GM10266 (cell line): Measurements from ENCODE around the gene MIGA2.

Experiments
- DNase-seq: peaks from one replicate; pipeline ENCODE4 v3.0.0; 2012; ENCODE audit errors: extremely low spot score
- CTCF ChIP-seq: IDR thresholded peaks from 2 replicates; pipeline ENCODE4 v1.5.1; 2012; ENCODE audit warnings: mild to moderate bottlenecking, low read depth; ENCODE audit not compliant: control insufficient read depth, insufficient read depth; ENCODE audit errors: missing control alignments

The MIGA2 gene

GRCh38 chr9:129042016-129042415 lies 5.6 kb downstream of the MIGA2 start:
- no peak for DNase-seq
- no peak for TF ChIP-seq CTCF

- no peak for TF ChIP-seq CTCF
- no peak for DNase-seq
Measured at GRCh38 chr9:129052592-129052991, 16.2 kb downstream of the MIGA2 start.

DNA sequence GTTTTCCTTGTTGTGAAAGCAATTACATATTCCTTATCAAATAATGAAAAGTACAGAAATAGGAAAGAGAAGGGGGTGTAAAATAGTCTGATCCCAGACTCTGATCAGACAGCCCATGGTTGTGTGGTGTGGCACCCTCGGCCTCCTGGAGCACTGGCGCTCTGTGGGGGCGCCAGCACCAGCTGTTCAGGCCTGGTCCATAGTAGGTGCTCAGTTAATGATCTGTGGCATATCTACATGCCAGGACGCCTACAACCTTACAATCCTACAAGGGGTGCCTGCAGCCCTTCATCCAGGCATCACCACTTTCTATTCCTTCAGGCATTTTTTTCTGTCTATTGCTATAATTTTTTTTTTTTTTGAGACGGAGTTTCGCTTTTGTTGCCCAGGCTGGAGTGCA lies 16.6 kb downstream of the MIGA2 start:
- no peak for TF ChIP-seq CTCF
- no peak for DNase-seq

DNA sequence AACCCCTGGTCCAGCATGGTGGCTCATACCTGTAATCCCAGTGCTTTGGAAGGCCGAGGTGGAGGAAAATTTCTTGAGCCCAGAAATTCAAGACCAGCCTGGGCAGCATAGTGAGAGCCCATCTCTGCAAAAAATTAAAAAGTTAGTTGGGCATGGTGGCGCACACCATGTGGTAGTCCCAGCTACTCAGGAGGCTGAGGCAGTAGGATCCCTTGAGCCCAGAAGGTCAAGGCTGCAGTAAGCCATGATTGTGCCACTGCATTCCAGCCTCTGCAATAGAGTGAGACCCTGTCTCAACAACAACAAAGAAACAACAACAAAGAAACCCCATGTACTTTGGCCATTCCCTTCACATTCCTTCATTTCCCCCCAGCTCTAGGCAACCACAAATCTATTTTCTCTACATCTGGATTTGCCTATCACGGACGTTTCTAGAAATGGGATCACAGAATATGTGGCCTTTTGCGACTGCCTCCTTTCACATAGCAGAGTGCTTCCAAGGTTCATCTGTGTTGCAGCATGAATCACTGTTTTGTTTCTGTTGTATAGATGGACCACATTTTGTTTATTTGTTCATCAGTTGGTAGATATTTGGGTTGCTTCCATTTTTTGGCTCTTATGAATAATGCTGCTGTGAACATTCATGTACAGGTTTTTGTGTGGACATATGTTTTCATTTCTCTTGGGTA lies 17.9 kb downstream of the MIGA2 start:
- no peak for DNase-seq
- no peak for TF ChIP-seq CTCF

DNA sequence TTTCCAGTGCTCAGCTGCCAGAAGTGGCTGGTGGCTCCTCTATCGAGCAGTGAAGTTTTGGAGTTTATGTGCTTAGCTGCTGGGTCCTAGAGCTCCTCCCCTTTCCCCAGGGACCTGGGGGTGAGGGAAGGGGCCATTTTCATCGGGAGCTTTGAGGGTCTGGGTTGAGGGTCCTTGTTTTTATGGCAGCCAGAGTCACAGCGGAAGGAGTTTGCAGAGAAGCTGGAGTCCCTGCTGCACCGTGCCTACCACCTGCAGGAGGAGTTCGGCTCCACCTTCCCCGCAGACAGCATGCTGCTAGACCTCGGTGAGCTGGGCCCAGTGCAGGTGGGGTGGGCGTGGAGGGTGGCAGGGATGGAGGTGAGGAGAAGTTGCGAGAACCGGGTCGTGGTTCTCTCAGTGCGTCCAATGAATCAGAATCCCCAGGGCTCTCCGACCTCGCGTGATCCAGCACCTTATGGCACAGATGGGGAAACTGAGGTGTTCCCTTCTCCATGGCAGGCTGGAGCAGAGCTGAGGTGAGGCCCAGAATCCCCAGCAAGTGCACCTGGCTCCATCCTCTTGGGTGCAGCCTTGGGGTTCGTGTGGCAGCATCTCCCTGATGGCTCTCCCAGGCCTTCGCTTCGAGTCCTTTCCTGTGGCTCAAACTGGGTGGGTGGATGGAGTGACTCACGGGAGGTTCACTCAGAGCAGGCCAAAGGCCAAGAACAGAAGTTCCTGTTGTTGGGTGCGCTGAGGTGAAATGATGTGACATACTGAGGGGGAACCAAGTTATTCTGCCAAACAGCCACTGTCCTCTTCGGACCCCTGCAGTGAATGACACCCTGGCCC lies 22.8 kb downstream of the MIGA2 start:
- no peak for TF ChIP-seq CTCF
- no peak for DNase-seq

DNA sequence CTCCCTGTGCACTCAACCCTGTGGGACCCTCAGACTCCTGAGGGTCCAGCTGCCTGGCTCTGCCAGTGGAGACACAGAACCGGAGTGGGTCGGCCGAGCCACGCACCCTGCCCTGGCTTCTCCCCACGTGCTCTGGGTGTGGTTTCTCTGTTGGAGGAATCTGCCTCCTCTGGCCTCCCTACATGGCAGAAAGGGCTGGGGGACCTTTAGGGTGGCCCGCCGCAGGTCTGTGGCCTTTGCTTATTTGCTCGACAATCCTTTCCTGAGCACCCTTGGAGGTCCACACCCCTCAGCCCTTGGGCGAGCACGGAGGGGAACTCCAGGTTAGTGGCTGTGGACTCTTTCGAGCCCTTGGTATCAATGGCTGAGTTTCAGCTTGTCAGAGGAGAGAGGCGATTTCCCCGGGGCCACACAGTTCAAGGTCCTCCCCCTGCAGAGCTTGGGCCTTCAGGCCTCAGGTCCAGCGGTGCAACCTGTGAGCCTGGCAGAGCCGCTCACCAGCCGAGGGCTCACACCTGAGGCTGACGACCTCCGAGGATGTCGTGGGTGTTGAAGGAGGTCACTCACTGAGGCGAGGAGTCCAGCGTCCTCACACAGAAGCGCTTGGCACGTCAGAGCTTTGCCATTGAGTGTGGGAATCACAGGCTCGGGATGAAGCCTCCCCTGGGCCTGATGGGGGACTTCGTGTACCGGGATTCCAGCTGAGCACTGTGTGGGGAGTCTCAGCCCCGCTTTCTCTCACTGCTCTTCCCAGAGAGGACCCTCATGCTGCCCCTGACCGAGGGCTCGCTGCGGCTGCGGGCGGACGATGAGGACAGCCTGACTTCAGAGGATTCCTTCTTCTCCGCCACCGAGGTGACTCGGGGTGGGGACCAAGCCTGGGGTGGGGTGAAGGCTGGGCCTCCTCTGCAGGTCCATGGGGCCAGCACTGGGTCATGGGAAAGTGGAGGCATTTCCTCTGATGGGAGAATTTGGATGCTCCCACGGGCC lies 23.7 kb downstream of the MIGA2 start:
- TF ChIP-seq CTCF: no peak
- no peak for DNase-seq
